ENCODE measurements around the gene COG6.

COG6 gene

DNA sequence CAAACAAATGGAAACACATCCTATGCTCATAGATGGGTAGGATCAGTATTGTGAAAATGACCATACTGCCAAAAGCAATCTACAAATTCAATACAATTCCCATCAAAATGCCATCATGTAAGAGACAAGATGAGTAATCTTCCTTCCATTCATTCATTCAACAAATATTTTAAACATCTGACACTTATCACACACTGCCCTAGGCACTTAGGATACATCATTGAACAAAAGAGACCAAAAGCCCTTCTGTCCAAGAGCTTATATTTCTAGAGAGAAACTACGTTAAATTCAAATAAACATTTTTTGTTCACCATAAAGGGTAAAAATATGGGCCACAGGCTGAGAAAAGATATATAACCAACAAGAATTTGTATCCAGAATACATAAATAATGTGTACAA lies 32.0 kb upstream of the COG6 start:
- no peak overlapping the region for H3K27ac ChIP-seq
- DNase-seq (ENCODE audit: low spot score): no peak
- TF ChIP-seq, protein P1, sequence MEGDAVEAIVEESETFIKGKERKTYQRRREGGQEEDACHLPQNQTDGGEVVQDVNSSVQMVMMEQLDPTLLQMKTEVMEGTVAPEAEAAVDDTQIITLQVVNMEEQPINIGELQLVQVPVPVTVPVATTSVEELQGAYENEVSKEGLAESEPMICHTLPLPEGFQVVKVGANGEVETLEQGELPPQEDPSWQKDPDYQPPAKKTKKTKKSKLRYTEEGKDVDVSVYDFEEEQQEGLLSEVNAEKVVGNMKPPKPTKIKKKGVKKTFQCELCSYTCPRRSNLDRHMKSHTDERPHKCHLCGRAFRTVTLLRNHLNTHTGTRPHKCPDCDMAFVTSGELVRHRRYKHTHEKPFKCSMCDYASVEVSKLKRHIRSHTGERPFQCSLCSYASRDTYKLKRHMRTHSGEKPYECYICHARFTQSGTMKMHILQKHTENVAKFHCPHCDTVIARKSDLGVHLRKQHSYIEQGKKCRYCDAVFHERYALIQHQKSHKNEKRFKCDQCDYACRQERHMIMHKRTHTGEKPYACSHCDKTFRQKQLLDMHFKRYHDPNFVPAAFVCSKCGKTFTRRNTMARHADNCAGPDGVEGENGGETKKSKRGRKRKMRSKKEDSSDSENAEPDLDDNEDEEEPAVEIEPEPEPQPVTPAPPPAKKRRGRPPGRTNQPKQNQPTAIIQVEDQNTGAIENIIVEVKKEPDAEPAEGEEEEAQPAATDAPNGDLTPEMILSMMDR (IDR thresholded peaks at IDR 0.05): no peak
- no peak overlapping the region for H3K4me3 ChIP-seq

GRCh38 chr13:39631307-39631706 lies 24.2 kb upstream of the COG6 start:
- no peak overlapping the region for H3K27ac ChIP-seq
- DNase-seq (ENCODE audit: low spot score): no peak
- TF ChIP-seq, protein P1 (IDR thresholded peaks at IDR 0.05): no peak
- no peak overlapping the region for H3K4me3 ChIP-seq

GRCh38 chr13:39632994-39633393 lies 22.5 kb upstream of the COG6 start:
- no peak overlapping the region for H3K4me3 ChIP-seq
- H3K27ac ChIP-seq: no peak overlapping the region
- TF ChIP-seq, protein P1 (IDR thresholded peaks at IDR 0.05): no peak
- no peak for DNase-seq (ENCODE audit: low spot score)

DNA sequence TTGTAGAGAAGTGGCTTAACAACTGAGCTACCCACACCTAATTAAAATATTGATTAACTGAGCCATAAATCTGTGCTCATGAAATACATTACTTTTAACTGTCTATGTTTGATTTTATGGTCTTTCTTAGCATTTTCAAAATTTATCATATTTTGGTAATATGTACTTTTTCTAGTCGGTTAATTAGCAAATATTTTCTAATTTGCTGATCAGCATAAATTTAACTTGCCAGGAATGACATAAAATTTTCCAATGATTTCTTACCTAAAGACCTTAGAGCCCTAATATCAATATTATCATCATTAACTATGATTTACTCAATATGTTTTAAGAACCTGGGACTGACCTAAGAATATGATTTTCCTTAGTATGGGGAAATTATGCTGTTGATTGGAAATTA lies 19.9 kb upstream of the COG6 start:
- DNase-seq (ENCODE audit: low spot score): no peak
- TF ChIP-seq, protein P1 (IDR thresholded peaks at IDR 0.05): no peak
- no peak overlapping the region for H3K27ac ChIP-seq
- H3K4me3 ChIP-seq: no peak overlapping the region

DNA sequence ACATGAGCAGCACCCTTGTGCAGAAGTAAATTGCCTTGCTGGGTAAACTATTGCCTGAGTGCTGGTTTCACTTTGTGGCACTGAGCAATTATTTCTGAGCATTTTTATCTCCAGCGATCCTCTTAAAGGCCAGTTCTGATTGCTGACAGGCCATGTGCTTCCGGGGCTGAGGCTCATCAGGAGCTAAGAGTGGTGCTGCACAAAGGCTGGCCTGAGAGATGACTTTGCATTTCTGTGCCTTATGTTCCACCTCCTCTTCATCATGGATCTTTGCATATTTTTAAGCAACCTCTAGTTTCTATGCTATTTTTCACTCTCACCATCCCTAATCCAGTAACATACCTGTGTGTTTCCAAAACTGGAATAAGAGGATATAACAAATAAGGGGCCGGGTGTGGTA lies 17.6 kb upstream of the COG6 start:
- Histone ChIP-seq H3K27ac (no peak overlapping the region), H3K4me3 (no peak overlapping the region)
- TF ChIP-seq, protein P1 (IDR thresholded peaks at IDR 0.05): no peak
- no peak for DNase-seq (ENCODE audit: low spot score)

DNA sequence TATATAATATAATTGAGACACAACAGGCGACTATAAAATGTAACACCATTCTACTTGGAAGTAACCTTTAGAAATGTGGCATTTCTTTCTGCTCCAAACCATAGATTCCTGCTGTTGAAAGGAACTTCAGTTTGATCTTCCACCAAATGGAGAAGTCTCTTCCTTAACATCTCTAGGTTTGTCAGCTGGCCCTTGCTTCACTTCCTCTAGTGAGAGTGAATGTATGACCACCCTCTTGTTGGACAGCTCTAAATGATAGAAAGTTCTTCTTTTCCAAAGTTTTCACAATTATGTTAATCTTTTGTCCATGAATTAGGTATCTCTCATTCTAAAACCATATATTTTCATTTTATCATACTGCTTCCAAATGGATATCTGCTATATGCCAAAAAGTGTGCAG lies 13.8 kb upstream of the COG6 start:
- TF ChIP-seq, protein P1 (IDR thresholded peaks at IDR 0.05): no peak
- Histone ChIP-seq H3K27ac (no peak overlapping the region), H3K4me3 (no peak overlapping the region)
- no peak for DNase-seq (ENCODE audit: low spot score)

GRCh38 chr13:39646122-39646521 lies 9.3 kb upstream of the COG6 start:
- DNase-seq (ENCODE audit: low spot score): no peak
- TF ChIP-seq, protein P1 (IDR thresholded peaks at IDR 0.05): no peak
- H3K27ac ChIP-seq: no peak overlapping the region

More at GRCh38 chr13:39646122-39646521, 9.3 kb upstream of the COG6 start:
- no peak overlapping the region for H3K4me3 ChIP-seq
